Calu3 (cell line): ENCODE measurements around the gene CASQ2. TPM values are rescaled to one million over a fixed set of nuclear protein-coding genes. Genes with fewer than 3 reads are reported as not detected.
"Not testable (repeated sequence)": the region's sequence is repeated elsewhere in the genome, so short reads cannot be mapped to it uniquely, and the experiment has no call there.

Experiments
- BruUV-seq: library from RNA; stranded (reverse); fragments of 400-500 nt; replicated peaks from 2 replicates; lab custom pipeline; 2021; lab: Mats Ljungman, UMichigan
- CTCF ChIA-PET: fragments of 300-600 bp; sonication (Branson Sonifier 250); formaldehyde crosslinking; loops from one replicate; lab custom pipeline; 2022; ENCODE audit warnings: antibody characterized with exemption; lab: Charles Lee
- DNase-seq: peaks from one replicate; pipeline ENCODE4 v3.0.0; 2022
- H3K27ac Mint-ChIP-seq: one replicate; pipeline ENCODE4 v1.8.0; 2022; ENCODE audit warnings: mixed read lengths; ENCODE audit not compliant: unreplicated experiment
- H3K27me3 Mint-ChIP-seq: one replicate; pipeline ENCODE4 v1.8.0; 2022; ENCODE audit warnings: mixed read lengths; ENCODE audit not compliant: unreplicated experiment
- H3K36me3 Mint-ChIP-seq: one replicate; pipeline ENCODE4 v1.8.0; 2022; ENCODE audit warnings: mild to moderate bottlenecking, moderate library complexity, mixed read lengths; ENCODE audit not compliant: insufficient read depth, unreplicated experiment
- H3K4me1 Mint-ChIP-seq: one replicate; pipeline ENCODE4 v1.8.0; 2022; ENCODE audit warnings: mild to moderate bottlenecking, low read depth, mixed read lengths; ENCODE audit not compliant: unreplicated experiment
- H3K4me3 Mint-ChIP-seq: one replicate; pipeline ENCODE4 v1.8.0; 2022; ENCODE audit warnings: mild to moderate bottlenecking, low read depth, moderate library complexity, mixed read lengths; ENCODE audit not compliant: unreplicated experiment
- H3K9me3 Mint-ChIP-seq: one replicate; pipeline ENCODE4 v1.8.0; 2022; ENCODE audit warnings: low read depth, mixed read lengths; ENCODE audit not compliant: unreplicated experiment
- CTCF ChIP-seq: fragments of 200-600 bp; IDR thresholded peaks from one replicate; pipeline ENCODE4 v1.8.0; 2022; ENCODE audit warnings: antibody characterized with exemption; ENCODE audit not compliant: unreplicated experiment
- intact Hi-C: fragments of 100-400 bp; cut with micrococcal nuclease; formaldehyde crosslinking; loops from one replicate; pipeline ENCODE4 v1.10.0; 2022; ENCODE audit not compliant: unreplicated experiment
- total RNA-seq: library from RNA; stranded (reverse); gene quantifications from 2 replicates; pipeline ENCODE4 v1.2.3, GENCODE V29; 2022

Gene CASQ2
- total RNA-seq, 1 experiment from 2014 or later = not detected

GRCh38 chr1:115782571-115783281 is 14.2 kb upstream of the CASQ2 start:
- CTCF ChIA-PET = interaction anchor here (0.7 to 2.0 kb wide), 3 partner anchors 11 to 238 kb away, joined by 3 to 9 read pairs (median 3); no protein-coding TSS in a partner anchor
- no peaks in the 10 kb centered on the region for H3K27me3 Mint-ChIP-seq
- H3K9me3 Mint-ChIP-seq = peaks cover 2% of the 10 kb centered on the region
- no peak for TF ChIP-seq CTCF
- peak overlapping the region; percentile 62 for H3K27ac Mint-ChIP-seq
- no peaks in the 10 kb centered on the region for H3K36me3 Mint-ChIP-seq
- no TSS peak for BruUV-seq
- intact Hi-C loops = no loop called here
- H3K4me3 Mint-ChIP-seq = no peak overlapping the region
- peak; percentile 39 for DNase-seq
- H3K4me1 Mint-ChIP-seq = peaks cover 9% of the 10 kb centered on the region

GRCh38 chr1:115781851-115782250 is 13.3 kb upstream of the CASQ2 start:
- CTCF ChIA-PET = interaction anchor here (1.2 to 2.0 kb wide), 2 partner anchors 10 to 239 kb away, joined by 3 to 9 read pairs; no protein-coding TSS in a partner anchor
- Mint-ChIP-seq H3K4me3 (no peak overlapping the region), H3K36me3 (no peaks in the 10 kb centered on the region), H3K4me1 (peaks cover 9% of the 10 kb centered on the region), H3K9me3 (peaks cover 2% of the 10 kb centered on the region), H3K27ac (no peak overlapping the region), H3K27me3 (no peaks in the 10 kb centered on the region)
- TF ChIP-seq CTCF = no peak
- intact Hi-C loops = no loop called here
- BruUV-seq = no TSS peak
- DNase-seq = no peak

GRCh38 chr1:115781343-115781742 is 12.8 kb upstream of the CASQ2 start:
- no peak for TF ChIP-seq CTCF
- Mint-ChIP-seq H3K27me3 (no peaks in the 10 kb centered on the region), H3K27ac (no peak overlapping the region), H3K4me1 (peaks cover 9% of the 10 kb centered on the region), H3K9me3 (no peaks in the 10 kb centered on the region), H3K4me3 (no peak overlapping the region), H3K36me3 (no peaks in the 10 kb centered on the region)
- DNase-seq = no peak
- CTCF ChIA-PET = no interaction called here
- BruUV-seq = no TSS peak
- intact Hi-C loops = no loop called here

- H3K9me3 Mint-ChIP-seq, BruUV-seq, CTCF ChIA-PET, H3K36me3 Mint-ChIP-seq, intact Hi-C loops, H3K27me3 Mint-ChIP-seq, H3K4me3 Mint-ChIP-seq, H3K27ac Mint-ChIP-seq, DNase-seq, H3K4me1 Mint-ChIP-seq: not testable (repeated sequence)
Measured at GRCh38 chr1:115780655-115781054, 12.1 kb upstream of the CASQ2 start.

GRCh38 chr1:115779075-115779474 is 10.6 kb upstream of the CASQ2 start:
- H3K27me3 Mint-ChIP-seq, BruUV-seq, CTCF ChIA-PET, H3K4me3 Mint-ChIP-seq, DNase-seq, H3K27ac Mint-ChIP-seq, H3K4me1 Mint-ChIP-seq, H3K9me3 Mint-ChIP-seq, H3K36me3 Mint-ChIP-seq: not testable (repeated sequence)
- intact Hi-C loops = loop anchor here (10.0 kb wide), 1 partner anchor 634 kb away; no protein-coding TSS in a partner anchor
